ENCODE measurements around the gene MPP2.

DNA sequence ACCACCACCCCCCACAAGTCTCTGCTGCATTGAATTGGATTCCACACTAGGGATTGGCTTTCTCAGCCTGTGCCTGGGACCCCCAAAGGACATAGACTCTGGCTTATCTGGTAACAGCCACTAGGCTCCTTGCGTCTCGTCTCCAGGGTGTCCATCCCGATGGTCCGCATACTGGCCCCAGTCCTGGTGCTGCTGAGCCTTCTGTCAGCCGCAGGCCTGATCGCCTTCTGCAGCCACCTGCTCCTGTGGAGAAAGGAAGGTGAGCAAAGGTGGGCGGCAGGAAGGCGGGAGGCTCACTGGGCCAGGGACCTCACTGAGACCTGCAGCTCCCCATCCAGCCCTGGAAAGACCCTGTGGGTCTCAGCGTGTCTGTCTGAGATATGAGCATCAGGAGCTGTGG, 52.3 kb downstream of the MPP2 start:
- TF ChIP-seq, protein P1, sequence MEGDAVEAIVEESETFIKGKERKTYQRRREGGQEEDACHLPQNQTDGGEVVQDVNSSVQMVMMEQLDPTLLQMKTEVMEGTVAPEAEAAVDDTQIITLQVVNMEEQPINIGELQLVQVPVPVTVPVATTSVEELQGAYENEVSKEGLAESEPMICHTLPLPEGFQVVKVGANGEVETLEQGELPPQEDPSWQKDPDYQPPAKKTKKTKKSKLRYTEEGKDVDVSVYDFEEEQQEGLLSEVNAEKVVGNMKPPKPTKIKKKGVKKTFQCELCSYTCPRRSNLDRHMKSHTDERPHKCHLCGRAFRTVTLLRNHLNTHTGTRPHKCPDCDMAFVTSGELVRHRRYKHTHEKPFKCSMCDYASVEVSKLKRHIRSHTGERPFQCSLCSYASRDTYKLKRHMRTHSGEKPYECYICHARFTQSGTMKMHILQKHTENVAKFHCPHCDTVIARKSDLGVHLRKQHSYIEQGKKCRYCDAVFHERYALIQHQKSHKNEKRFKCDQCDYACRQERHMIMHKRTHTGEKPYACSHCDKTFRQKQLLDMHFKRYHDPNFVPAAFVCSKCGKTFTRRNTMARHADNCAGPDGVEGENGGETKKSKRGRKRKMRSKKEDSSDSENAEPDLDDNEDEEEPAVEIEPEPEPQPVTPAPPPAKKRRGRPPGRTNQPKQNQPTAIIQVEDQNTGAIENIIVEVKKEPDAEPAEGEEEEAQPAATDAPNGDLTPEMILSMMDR (IDR thresholded peaks at IDR 0.05) = no peak
- no peak for TF ChIP-seq POLR2A (IDR thresholded peaks at IDR 0.05)
